Measurements from ENCODE around the gene CCDC18.
"Not testable (repeated sequence)": the region's sequence is repeated elsewhere in the genome, so short reads cannot be mapped to it uniquely, and the experiment has no call there.

Gene CCDC18

GRCh38 chr1:93275634-93276295 lies 95.2 kb downstream of the CCDC18 start:
- in situ Hi-C loops (cut with MboI; ENCODE audit: low pct_unique_long_range_greater_than_20kb, low sequenced_read_pairs) = no loop called here

GRCh38 chr1:93277530-93277929 lies 97.0 kb downstream of the CCDC18 start:
- in situ Hi-C loops (cut with MboI; ENCODE audit: low pct_unique_long_range_greater_than_20kb, low sequenced_read_pairs); DNase-seq: not testable (repeated sequence)

More at GRCh38 chr1:93275634-93276295, 95.2 kb downstream of the CCDC18 start:
- no peak for DNase-seq

GRCh38 chr1:93283496-93283895 lies 103.0 kb downstream of the CCDC18 start:
- in situ Hi-C loops (cut with MboI; ENCODE audit: low pct_unique_long_range_greater_than_20kb, low sequenced_read_pairs) = no loop called here
- DNase-seq = no peak

- DNase-seq = no peak
- in situ Hi-C loops (cut with MboI; ENCODE audit: low pct_unique_long_range_greater_than_20kb, low sequenced_read_pairs) = no loop called here
Measured at GRCh38 chr1:93288558-93288957, 108.0 kb downstream of the CCDC18 start.

- in situ Hi-C loops (cut with MboI; ENCODE audit: low pct_unique_long_range_greater_than_20kb, low sequenced_read_pairs) = no loop called here
Measured at GRCh38 chr1:93296555-93297154, 116.1 kb downstream of the CCDC18 start.

GRCh38 chr1:93301131-93301530 lies 120.6 kb downstream of the CCDC18 start:
- in situ Hi-C loops (cut with MboI; ENCODE audit: low pct_unique_long_range_greater_than_20kb, low sequenced_read_pairs) = no loop called here
- no peak for DNase-seq

More at GRCh38 chr1:93296555-93297154, 116.1 kb downstream of the CCDC18 start:
- DNase-seq = no peak

GRCh38 chr1:93302078-93302477 lies 121.6 kb downstream of the CCDC18 start:
- in situ Hi-C loops (cut with MboI; ENCODE audit: low pct_unique_long_range_greater_than_20kb, low sequenced_read_pairs) = no loop called here
- no peak for DNase-seq

- peak; percentile 67 for DNase-seq
- in situ Hi-C loops (cut with MboI; ENCODE audit: low pct_unique_long_range_greater_than_20kb, low sequenced_read_pairs) = no loop called here
Measured at GRCh38 chr1:93304716-93305138, 124.2 kb downstream of the CCDC18 start.

- in situ Hi-C loops (cut with MboI; ENCODE audit: low pct_unique_long_range_greater_than_20kb, low sequenced_read_pairs) = no loop called here
- DNase-seq = no peak
Measured at GRCh38 chr1:93306920-93307319, 126.4 kb downstream of the CCDC18 start.

GRCh38 chr1:93313026-93313425 lies 132.5 kb downstream of the CCDC18 start:
- in situ Hi-C loops (cut with MboI; ENCODE audit: low pct_unique_long_range_greater_than_20kb, low sequenced_read_pairs) = no loop called here

GRCh38 chr1:93317207-93317606 lies 136.7 kb downstream of the CCDC18 start:
- in situ Hi-C loops (cut with MboI; ENCODE audit: low pct_unique_long_range_greater_than_20kb, low sequenced_read_pairs) = no loop called here

More at GRCh38 chr1:93313026-93313425, 132.5 kb downstream of the CCDC18 start:
- no peak for DNase-seq

GRCh38 chr1:93317943-93318342 lies 137.4 kb downstream of the CCDC18 start:
- DNase-seq = no peak
- in situ Hi-C loops (cut with MboI; ENCODE audit: low pct_unique_long_range_greater_than_20kb, low sequenced_read_pairs) = no loop called here

More at GRCh38 chr1:93317207-93317606, 136.7 kb downstream of the CCDC18 start:
- DNase-seq = peak; percentile 84

GRCh38 chr1:93321720-93322119 lies 141.2 kb downstream of the CCDC18 start:
- in situ Hi-C loops (cut with MboI; ENCODE audit: low pct_unique_long_range_greater_than_20kb, low sequenced_read_pairs) = no loop called here
- DNase-seq = no peak

GRCh38 chr1:93322349-93322748 lies 141.8 kb downstream of the CCDC18 start:
- in situ Hi-C loops (cut with MboI; ENCODE audit: low pct_unique_long_range_greater_than_20kb, low sequenced_read_pairs) = no loop called here
- DNase-seq = no peak

GRCh38 chr1:93323185-93323820 lies 142.8 kb downstream of the CCDC18 start:
- no peak for DNase-seq
- in situ Hi-C loops (cut with MboI; ENCODE audit: low pct_unique_long_range_greater_than_20kb, low sequenced_read_pairs) = no loop called here

- DNase-seq = no peak
- in situ Hi-C loops (cut with MboI; ENCODE audit: low pct_unique_long_range_greater_than_20kb, low sequenced_read_pairs) = no loop called here
Measured at GRCh38 chr1:93324486-93325464, 144.3 kb downstream of the CCDC18 start.

Data from KBM-7 (cell line).